GM19023 (cell line): ENCODE results near the gene GLTP.
"Not testable (repeated sequence)": the region's sequence is repeated elsewhere in the genome, so short reads cannot be mapped to it uniquely, and the experiment has no call there.

Source experiments
- ATAC-seq: cut with Tn5 transposase; IDR thresholded peaks from one replicate; pipeline ENCODE4 v1.9.1; 2021; ENCODE audit warnings: mild to moderate bottlenecking, moderate library complexity; ENCODE audit not compliant: unreplicated experiment

The GLTP gene

DNA sequence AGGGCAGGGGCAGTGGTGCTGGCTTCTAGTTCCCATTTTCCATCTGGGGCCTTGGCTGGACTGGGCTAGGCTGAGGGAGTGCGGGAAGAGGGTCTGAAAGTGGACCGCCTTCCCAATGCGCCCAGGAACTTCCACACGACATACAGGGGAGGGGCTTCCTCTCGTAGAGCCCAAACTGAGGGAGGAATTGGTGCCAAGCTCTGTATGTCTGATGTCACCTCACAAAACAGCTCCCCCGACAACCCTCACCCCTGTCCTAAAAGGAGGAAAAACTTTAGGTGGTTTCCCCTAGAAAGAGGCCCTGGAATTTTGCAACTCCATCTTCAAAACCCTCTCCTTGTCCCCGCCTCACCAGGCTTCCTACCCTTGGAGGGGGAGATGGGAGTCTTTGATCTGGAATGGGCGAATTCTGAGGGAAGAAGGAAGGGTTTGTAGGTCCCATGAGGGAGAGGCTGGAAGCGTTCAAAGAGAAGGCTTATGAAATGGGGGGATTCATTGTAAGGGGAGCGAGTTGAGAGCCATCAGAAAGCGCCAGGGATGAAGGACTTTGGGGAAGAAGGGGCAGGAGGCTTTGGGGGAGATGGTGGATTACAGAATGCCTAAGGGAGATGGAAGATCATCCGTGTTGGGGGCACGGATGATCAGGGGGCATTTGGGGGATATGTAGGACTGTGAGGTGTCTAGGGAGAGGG lies 844 bp downstream of the GLTP start:
- ATAC-seq = no peak

DNA sequence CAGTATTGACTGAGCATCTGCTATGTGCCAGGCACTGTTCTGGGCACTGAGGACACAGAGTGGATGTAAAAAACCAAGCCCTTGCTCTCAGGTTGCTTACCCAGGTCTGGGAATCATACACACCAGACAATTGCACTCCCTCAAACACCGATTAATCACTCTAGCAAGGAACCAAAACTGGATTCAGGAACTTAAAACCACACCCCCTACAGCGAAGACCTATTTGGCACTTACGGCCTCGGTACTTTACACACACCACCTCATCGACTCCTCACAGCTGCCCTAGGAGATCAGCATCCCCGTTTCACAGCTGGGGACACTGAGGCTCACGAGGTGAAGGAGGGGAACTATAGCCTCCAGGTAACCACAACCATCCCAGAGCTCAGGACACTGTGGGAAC lies 1.6 kb downstream of the GLTP start:
- ATAC-seq = no peak

DNA sequence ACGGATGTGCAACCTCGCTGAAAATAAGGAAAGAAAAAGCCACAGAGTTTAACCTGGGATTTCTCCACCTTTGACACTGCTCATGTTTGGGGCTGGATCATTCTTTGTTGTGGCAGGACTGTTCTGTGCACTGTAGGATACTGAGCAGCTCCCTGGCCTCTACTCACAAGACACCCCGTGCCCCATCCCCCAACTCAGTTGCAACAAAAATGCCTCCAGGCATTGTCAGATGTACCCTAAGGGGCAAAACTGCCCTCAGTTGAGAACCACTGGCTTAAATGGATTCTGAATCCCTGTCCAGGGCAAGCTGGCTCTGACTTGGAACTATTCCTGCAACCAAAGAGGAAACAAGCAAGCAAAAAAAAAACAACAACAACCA lies 2.1 kb downstream of the GLTP start:
- ATAC-seq = no peak

DNA sequence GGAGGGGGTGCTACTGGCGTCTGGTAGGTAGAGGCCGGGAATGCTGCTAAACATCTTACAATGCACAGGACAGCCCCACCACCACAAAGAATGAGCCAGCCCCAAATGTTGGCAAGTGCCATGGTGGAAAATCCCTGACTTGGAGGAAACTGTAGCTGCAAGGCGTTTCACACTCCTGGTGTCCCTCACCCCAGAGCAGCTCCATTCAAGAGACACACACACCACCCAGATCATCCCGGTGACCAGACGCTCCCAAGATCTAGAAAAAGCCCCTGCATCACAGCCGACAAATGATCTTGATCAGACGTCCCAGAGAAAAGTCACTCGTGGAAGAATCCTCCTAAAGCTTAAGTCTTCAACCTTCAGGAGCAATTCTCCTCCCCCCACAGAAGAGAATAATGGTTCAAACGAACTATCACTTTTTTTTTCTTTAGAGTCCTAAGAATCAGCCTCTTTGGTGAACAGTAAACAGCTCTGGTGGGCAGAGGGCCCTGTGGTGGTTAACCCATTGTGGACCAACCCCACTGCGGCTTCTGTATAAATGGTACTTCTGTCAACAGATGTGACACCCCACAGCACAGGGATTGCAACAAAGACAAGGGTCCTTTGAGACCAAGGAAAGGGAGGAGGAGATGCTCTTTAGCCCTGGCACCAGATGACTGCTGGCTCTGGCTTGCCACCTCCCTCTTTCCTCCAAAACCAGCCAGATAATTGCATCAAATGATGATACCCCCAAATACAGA lies 2.7 kb downstream of the GLTP start:
- no peak for ATAC-seq

DNA sequence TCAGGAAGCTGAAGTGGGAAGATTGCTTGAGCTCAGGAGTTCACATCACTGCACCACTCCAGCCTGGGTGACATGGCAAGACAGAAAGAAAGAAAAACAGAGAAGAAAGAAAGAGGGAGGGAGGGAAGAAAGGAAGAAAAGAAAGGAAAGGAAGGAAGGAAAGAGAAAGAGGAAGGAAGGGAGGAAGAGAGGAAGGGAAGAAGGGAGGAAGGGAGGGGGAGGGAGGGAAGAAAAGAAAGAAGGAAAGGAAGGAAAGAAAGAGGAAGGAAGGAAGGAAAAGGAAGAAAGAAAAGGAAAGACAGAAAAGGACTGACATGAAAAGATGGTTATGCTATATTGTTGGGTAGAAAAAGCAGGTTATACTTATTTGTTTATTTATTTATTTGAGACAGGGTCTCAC lies 3.9 kb downstream of the GLTP start:
- ATAC-seq = no peak

DNA sequence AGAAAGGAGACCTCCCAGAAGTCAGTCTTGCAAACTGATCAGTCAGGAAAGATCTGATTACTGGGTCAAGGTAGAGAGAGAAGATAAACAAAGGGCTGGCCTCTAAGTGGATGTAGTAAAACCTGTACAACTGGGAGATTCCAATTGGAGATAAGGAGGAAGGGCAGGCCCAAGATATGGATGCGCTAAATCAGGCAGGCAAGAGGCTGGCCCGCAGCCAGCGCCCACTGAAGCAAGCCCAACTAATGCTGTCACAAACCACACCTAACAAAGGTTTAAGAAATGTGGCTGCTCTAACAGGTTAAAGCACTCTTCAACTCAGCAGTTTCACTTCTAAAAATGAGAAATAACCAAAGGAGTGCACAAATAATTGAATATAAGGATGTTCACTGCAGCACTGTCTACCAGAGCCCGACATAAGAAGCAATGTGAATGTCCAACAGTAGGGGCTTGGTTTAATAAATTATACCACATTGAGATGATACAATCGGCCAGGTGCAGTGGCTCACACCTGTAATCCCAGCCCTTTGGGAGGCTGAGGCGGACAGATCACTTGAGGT lies 4.7 kb downstream of the GLTP start:
- no peak for ATAC-seq

DNA sequence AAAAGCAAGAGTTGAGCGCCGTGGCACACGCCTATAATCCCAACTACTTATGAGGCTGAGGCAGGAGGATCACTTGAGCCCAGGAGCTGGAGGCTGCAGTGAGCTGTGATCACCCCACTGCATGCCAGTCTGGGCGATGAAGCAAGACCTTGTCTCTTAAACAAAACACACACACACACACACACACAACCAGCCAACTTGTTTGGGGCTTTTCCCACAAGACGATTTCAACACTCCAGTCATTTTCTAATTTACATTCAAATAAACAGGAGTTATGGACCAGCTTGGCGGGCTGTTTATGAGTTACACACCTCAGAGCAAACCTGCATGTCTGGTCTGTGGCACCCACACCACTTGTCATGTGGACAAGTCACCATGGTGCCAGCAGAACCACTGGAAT lies 6.7 kb downstream of the GLTP start:
- ATAC-seq = no peak

DNA sequence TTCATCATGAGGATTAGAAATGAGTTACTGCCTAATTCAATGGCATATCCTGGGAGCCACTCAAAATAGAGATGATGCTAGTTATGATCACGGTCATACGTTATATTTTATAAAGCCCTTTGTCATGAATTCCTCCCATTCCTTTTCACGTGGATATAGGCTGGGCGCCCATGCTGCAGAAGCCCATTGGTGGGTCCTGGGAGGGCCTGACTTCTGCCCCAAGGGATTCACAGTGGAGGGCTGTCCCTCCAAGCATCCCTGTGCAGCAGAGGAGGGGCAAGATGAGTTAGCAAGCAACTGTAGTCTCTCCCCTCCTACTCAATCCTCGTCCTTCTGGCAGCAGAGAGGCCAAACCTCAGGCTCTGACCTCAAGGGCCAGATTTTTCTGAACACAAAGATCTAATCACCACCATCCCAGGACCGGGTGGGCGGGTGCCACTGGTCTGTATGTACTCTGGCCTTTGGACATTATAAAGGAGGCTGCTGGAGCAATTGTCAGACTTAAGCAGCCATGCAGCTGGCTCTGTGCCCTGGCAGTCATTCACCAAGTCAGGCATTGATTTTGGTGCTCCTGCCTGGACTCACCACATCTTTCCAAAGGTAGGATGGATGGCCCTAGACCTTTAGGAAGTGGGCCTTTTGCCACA lies 8.6 kb downstream of the GLTP start:
- no peak for ATAC-seq

DNA sequence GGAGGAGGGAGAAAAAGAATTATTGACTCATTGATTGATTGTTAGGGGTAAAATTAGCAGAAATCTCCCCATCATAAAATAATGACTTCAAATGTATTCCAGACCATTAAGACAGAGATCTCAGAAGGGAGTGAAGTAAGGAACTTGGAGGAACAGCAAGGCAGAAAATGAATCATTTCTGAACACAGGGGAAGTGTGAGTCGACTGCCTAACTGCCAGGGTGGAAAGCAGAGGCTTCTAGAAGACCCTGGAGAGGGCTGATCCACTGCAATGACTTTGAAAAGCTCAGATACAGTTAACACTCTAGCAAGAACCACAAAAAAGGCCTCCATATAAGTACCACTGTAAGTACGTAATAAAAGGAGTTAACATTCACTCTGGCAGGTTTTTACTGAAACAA lies 9.7 kb downstream of the GLTP start:
- ATAC-seq = no peak

DNA sequence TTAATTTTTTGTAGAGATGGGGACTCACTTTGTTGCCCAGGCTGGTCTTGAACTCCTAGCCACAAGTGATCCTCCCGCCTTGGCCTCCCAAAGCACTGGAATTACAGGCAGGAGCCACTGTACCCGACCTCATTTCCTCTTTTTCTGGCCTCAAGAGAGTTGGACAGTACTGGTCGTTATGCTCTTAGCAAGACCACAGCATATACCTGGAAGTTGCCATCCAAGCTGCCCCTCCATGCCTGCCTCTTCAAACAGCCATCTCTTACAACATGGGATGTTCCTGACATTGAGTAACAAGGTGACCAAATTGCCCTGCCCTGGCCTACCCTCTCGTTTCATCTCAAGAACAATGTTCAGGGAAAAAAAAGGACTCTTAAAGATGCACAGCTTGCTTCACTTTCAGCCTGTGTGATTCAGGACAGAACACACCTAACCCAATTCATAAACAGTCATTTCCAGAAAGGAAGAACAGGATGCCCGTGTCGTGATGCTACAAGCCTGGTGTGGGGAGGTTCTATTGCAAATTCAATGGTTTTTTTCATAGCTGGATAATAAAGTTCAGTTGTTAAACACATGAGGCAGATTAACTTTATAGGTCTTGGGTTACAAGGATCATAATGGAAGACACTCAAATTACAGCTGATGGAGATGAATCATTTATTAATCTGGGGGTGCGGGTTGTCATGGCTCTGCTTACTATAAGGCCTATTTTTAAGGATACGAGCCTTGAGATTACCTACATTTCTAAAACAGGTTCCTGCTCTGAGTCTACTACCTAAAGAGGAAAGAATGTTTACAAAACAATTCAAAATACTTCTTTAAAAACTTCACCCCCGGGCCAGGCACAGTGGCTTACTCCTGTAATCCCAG lies 11.9 kb downstream of the GLTP start:
- no peak for ATAC-seq

DNA sequence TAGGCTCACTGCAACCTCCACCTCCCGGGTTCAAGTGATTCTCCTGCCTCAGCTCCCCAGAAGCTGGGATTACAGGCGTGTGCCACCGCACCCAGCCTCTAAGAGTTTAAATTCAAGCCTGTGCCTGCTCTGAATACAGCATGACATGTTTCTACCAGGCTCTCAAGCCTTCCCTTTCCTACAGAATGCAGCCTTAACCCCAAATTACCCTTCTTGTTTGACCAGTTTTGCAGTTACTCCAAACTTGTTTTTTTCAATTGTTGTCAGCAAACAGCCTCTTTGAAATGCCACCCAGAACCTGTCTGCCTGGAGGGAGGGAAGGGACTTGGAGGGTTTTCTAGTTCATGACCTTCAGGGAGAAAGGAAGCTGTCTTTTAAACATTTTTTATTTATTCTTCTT lies 15.4 kb downstream of the GLTP start:
- no peak for ATAC-seq

DNA sequence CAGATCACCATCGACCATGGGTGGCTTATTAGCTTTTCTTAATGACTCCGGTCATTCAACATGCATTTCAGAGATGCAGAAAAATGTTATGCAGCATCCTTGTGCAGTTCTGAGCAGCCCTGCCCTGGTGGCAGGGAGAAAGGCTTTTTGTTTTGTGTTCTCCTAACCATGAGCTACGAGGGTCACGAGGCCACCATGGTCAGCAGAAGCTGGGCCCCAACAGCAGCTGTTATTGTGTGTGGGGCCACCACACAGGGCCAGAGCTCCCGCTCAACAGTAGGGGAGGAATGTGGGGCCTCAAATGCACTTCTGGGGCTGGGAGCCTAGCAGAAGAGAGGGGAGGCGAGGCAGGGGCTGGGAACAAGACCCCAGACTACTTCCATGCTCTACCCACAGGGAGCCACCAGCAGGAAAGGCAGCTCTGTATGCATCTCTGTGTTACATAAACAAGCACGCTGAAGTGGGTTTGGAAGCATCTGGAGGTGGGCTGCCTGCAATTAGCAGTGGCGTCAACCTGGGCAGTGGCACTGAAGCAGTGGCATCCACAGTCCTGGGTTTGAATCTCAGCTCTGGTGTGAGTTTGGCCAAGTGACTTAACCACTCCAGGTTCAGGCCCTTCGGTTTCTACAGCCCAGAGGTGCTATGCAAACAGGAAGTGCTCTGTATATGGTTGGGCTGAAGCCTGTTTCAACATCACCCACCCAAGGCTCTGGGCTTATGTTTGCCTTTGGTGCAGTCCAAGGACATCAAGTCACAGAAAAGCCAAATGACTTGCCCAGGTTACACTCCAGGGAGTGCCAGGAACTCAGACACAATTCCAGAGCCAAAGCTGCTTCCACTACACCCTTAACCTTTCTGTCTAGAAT lies 16.3 kb downstream of the GLTP start:
- no peak for ATAC-seq

DNA sequence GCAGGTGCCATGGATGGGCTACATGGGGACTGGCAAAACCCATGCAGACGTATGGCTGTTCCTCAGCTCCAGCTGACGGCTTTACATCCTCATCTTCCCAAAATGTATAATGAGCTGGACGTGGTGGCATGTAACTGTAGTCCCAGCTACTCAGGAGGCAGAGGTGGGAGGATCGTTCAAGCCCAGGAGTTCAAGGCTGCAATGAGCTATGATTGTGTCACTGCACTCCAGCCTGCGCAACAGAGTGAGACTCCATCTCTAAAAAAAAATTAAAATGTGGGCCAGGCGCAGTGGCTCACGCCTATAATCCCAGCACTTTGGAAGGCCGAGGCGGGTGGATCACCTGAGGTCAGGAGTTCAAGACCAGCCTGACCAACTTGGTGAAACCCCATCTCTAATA lies 17.9 kb downstream of the GLTP start:
- ATAC-seq = not testable (repeated sequence)

DNA sequence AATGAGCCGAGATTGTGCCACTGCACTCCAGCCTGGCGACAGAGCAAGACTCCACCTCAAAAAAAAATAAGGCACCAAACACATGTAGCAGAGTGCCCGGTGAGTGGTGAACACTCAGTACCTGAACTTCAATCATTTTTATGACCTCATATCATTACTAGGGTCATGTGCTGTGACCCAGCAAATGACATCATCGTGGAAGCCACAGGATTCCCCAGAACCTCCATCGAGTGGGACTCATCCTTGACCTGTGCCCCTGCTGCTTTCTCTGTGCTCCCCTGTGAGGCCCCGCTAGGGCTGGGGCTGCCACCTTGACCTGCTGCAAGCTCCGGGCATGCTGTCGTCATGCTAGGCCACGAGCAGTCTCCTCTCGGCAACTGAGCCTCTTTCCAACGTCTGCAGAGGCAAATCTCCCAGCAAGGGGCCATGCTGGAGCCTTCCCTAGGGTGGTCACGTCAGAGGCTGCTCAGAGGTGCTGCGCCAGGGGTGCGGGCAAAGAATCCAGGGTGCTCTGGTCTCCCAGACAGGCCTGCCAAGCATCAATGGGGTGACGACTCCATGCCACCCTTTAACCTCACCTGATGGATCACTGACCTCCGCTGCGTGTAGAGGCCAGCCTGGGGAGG lies 18.5 kb downstream of the GLTP start:
- ATAC-seq = no peak

DNA sequence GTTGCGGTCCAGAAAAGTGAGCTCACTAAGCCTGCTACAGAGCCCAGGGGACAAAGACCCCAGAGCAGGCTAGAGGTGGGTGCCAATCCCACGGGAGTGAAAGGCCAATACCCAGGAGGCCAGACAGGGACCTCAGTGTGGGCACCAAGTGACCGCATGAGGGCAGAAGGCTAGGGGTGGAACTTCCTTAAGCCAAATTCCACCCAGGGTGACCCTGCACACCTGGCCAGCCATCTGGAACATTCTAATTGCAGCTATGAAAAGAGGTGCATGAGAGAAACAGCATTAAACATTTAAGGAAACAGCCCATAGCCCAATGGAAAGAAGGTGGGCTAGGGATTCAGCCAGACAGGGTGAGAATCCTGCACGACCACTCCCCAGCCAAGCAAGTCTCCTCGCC lies 19.4 kb downstream of the GLTP start:
- no peak for ATAC-seq

DNA sequence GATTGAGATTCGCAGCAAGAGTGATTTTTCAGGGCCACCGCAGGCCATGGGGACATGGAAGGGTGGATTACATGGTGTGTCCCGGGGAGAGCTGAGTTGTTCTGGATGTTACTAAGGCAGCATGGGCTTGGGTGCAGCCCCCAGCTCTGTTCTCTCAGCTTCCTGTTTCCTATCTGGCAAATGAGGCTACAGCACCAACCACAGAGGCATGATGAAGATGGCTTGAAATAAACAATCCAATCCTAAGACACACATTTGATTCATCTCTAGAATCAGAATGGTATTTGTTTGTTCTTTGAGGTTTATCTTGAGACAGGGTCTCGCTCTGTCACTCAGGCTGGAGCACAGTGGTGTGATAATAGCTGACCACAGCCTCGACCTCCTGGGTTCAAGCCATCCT lies 21.6 kb downstream of the GLTP start:
- no peak for ATAC-seq

DNA sequence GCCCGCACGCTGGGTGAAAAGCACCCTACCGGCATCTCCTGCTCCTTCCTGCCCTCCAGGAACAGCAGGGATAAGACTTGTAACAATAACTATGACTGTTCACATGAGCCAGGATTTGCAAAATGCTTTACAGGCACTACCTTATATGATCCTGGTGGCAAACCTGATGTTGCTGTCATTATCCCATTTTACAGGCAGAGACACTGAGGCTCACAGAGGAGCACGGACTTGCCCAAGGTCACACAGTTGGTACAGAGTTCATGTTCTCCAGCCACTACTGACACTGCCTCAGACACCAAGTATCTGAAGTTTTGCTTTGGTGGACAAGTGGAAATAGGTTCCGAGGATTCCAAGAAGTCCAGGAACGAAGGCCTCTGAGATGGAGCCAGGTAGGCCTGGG lies 22.6 kb downstream of the GLTP start:
- no peak for ATAC-seq

DNA sequence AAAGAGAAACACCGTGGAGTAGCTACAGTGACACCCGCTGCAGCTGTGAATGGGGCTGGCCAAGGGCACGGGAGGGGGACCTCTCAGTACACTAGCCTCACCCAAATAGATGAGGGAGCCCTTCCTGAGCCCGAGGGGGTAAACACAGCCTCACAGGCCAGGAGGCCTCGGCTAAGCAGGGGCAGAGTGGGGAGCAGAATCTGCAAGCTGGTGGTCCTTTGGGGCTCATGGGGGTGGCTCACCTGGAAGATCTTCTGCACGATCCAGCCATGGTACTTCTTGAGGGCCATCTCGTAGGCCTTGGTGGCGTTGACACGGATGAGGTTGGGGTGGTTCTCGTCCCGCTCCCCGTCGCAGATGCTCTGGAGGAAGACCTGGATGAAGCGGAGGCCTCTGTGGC lies 25.0 kb downstream of the GLTP start:
- ATAC-seq = no peak

DNA sequence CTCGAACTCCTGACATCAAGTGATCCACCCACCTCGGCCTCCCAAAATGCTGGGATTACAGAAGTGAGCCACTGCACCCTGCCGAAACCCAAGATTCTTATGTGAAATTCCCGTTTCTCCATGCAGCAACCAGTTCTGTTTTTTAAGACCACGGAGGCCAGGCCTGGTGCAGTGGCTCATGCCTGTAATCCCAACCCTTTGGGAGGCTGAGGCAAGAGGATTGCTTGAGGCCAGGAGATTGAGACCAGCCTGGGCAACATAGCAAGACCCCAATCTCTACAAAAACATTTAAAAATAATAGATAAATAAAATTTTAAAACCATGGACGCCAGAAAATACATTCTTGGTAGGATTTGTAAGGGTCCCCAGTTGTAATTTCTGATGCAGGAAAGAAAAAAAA lies 29.8 kb downstream of the GLTP start:
- not testable (repeated sequence) for ATAC-seq
